Neuron (in vitro differentiated cells): ENCODE results near the gene TBC1D1.

ENCODE experiments used
- H2AFZ ChIP-seq: one replicate; pipeline ENCODE4 v1.6.1; 2013; ENCODE audit warnings: low read depth, mild to moderate bottlenecking, inconsistent platforms, low read length, moderate library complexity
- H3K27me3 ChIP-seq: one replicate; pipeline ENCODE4 v1.6.1; 2013; ENCODE audit warnings: low read length; ENCODE audit not compliant: insufficient read depth
- H3K36me3 ChIP-seq: one replicate; pipeline ENCODE4 v1.6.1; 2013; ENCODE audit warnings: low read length; ENCODE audit not compliant: insufficient read depth
- H3K4me1 ChIP-seq: one replicate; pipeline ENCODE4 v1.6.1; 2013; ENCODE audit warnings: low read length; ENCODE audit not compliant: insufficient read depth
- H3K4me3 ChIP-seq: 2 replicates; pipeline ENCODE4 v1.5.1; 2013; ENCODE audit warnings: mild to moderate bottlenecking, low read length, moderate library complexity
- H3K9me3 ChIP-seq: one replicate; pipeline ENCODE4 v1.6.1; 2013; ENCODE audit warnings: low read length

The TBC1D1 gene

GRCh38 chr4:38174801-38175200, 283.9 kb downstream of the TBC1D1 start:
- H3K9me3 ChIP-seq, result peaks cover 2% of the 10 kb centered on the region
- H3K27me3 ChIP-seq, result no peaks in the 10 kb centered on the region
- no peak overlapping the region for H3K4me3 ChIP-seq
- no peak overlapping the region for H2AFZ ChIP-seq
- H3K4me1 ChIP-seq, result no peaks in the 10 kb centered on the region
- H3K36me3 ChIP-seq, result no peaks in the 10 kb centered on the region

DNA sequence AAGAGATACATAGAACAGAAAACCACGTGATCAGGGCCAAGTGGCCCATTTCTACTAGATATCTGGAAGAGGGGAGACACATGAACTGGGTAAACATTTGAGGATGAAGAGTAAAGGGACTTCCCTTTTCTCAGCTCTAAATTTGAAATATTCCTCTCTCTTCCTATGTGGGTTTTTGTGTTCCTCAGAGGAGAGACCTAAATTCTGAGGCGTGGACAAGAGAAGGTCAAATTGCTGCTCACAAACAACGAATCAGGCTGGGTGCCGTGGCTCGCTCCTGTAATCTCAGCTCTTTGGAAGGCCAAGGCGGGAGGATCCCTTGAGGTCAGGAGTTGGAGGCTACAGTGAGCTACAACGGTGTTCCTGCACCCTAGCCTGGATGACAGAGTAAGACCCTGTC, 285.3 kb downstream of the TBC1D1 start:
- Histone ChIP-seq H3K27me3 (no peaks in the 10 kb centered on the region), H3K4me3 (no peak overlapping the region), H3K9me3 (peaks cover 2% of the 10 kb centered on the region), H3K4me1 (no peaks in the 10 kb centered on the region), H3K36me3 (no peaks in the 10 kb centered on the region), H2AFZ (no peak overlapping the region)

DNA sequence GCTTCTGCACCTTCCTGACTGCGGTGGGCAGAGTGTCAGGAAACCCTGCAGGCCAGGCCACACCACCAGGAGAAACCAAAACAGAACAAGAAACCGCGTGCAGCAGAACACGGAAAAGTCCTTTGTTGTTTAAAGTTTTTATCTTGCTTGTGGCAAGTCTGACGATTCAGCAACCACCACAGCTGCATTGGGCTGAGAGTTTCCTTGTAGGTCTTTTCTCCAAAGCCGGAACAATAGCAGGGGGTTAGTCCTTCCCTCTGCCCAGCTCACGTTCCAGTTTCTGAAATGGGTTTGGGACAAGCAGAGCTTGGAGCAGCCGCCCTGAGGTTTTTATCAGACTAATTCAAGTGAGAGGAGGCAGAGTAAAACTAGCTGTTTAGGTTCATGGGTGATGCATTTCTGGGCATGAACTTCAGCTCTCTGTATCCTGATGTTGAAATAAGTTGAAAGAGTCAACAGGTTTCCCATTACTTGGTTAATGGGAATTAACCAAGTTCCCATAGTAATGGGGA, 286.2 kb downstream of the TBC1D1 start:
- Histone ChIP-seq H3K4me1 (no peaks in the 10 kb centered on the region), H3K27me3 (no peaks in the 10 kb centered on the region), H3K36me3 (no peaks in the 10 kb centered on the region), H2AFZ (no peak overlapping the region), H3K9me3 (no peaks in the 10 kb centered on the region), H3K4me3 (no peak overlapping the region)

GRCh38 chr4:38177641-38178391, 286.9 kb downstream of the TBC1D1 start:
- H3K36me3 ChIP-seq, result no peaks in the 10 kb centered on the region

GRCh38 chr4:38178392-38178995, 287.6 kb downstream of the TBC1D1 start:
- no peak overlapping the region for H3K4me3 ChIP-seq
- no peaks in the 10 kb centered on the region for H3K4me1 ChIP-seq
- H3K9me3 ChIP-seq, result peaks cover 3% of the 10 kb centered on the region
- no peaks in the 10 kb centered on the region for H3K36me3 ChIP-seq
- no peak overlapping the region for H2AFZ ChIP-seq
- no peaks in the 10 kb centered on the region for H3K27me3 ChIP-seq

More at GRCh38 chr4:38177641-38178391, 286.9 kb downstream of the TBC1D1 start:
- Histone ChIP-seq H3K4me1 (no peaks in the 10 kb centered on the region), H3K9me3 (peaks cover 1% of the 10 kb centered on the region), H3K27me3 (no peaks in the 10 kb centered on the region), H2AFZ (no peak overlapping the region), H3K4me3 (no peak overlapping the region)

DNA sequence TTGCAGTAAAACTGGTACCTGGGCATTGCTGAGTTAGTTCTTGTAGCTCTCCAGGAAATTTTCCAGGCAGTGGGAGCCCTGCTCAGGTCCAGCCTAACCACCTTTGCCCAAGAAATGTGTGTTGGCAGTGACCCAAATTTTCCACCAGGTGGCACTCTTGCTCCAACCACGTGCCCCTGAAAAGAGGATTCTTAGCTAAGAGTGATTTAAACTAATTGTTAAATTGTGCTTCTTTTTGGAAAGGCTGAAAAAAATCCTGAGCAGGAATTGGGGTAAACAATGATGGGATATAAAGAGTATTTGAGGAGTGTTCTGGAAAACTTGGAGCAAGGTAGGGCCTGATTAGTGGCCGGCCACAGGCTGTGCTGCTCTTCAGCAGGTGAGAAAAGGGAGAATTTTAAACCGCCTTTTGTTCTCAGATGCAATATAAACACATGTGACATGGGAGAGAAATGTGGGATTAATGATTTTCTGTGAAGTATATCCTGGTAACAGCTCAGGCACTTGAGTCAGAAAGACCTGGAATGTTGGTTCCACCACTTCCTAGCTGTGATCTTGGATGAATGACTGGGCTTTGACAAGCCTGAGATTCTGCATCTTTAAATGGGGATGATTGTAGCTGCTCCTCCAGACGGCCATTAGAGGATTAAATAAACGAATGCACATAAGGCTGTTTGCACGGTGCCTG, 288.9 kb downstream of the TBC1D1 start:
- peaks cover 3% of the 10 kb centered on the region for H3K9me3 ChIP-seq
- H3K36me3 ChIP-seq, result no peaks in the 10 kb centered on the region
- H3K4me1 ChIP-seq, result no peaks in the 10 kb centered on the region
- H3K4me3 ChIP-seq, result no peak overlapping the region
- H2AFZ ChIP-seq, result no peak overlapping the region
- no peaks in the 10 kb centered on the region for H3K27me3 ChIP-seq

GRCh38 chr4:38180456-38180855, 289.6 kb downstream of the TBC1D1 start:
- no peaks in the 10 kb centered on the region for H3K27me3 ChIP-seq
- H3K36me3 ChIP-seq, result no peaks in the 10 kb centered on the region
- no peak overlapping the region for H3K4me3 ChIP-seq
- no peak overlapping the region for H2AFZ ChIP-seq
- no peaks in the 10 kb centered on the region for H3K4me1 ChIP-seq
- peaks cover 3% of the 10 kb centered on the region for H3K9me3 ChIP-seq

GRCh38 chr4:38181286-38181685, 290.4 kb downstream of the TBC1D1 start:
- H3K27me3 ChIP-seq, result no peaks in the 10 kb centered on the region
- H2AFZ ChIP-seq, result no peak overlapping the region
- H3K36me3 ChIP-seq, result no peaks in the 10 kb centered on the region
- H3K9me3 ChIP-seq, result peaks cover 3% of the 10 kb centered on the region
- no peak overlapping the region for H3K4me3 ChIP-seq
- H3K4me1 ChIP-seq, result no peaks in the 10 kb centered on the region

DNA sequence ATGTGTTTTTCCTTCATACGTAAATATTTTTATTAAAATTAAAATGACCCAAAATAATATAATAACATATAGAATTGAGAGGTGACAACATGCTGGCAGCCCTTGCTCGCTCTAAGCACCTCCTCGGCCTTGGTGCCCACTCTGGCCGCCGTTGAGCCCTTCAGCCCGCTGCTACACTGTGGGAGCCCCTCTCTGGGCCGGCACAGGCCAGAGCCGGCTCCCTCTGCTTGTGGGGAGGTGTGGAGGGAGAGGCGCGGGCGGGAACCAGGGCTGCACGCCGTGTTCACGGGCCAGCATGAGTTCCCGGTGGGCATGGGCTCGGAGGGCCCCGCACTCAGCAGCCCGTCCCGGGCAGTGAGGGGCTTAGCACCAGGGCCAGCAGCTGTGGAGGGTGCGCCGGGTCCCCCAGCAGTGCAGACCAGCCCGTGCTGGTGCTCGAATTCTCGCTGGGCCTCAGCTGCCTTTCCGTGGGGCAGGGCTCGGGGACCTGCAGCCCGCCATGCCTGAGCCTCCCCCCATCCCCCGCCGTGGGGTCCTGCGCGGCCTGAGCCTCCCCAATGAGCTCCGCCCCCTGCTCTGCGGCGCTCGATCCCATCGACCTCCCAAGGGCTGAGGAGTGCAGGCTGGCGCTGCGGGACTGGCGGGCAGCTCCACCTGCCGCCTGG, 291.6 kb downstream of the TBC1D1 start:
- H3K36me3 ChIP-seq, result no peaks in the 10 kb centered on the region
- H3K9me3 ChIP-seq, result peaks cover 3% of the 10 kb centered on the region
- no peak overlapping the region for H3K4me3 ChIP-seq
- no peaks in the 10 kb centered on the region for H3K27me3 ChIP-seq
- H2AFZ ChIP-seq, result no peak overlapping the region
- H3K4me1 ChIP-seq, result no peaks in the 10 kb centered on the region

DNA sequence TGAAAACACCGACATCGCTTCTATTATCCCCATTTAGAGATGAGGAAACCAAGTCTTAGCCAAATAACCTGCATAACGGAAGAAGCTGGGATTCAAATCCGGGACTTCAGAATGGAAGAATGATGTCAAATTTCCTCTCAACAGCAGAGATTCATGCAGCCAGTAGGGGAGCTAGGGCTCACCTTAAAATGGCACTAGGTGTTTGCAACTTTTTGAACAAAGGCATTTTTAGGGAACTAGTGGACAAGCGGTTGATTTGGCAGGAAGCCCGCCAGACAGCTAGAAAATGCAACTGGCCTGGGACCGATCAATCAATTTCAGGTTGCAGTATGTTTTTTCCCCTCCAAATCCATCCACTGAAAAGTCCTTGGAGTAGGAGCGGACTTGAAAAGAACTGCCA, 293.5 kb downstream of the TBC1D1 start:
- Histone ChIP-seq H3K9me3 (peaks cover 3% of the 10 kb centered on the region), H2AFZ (no peak overlapping the region)

DNA sequence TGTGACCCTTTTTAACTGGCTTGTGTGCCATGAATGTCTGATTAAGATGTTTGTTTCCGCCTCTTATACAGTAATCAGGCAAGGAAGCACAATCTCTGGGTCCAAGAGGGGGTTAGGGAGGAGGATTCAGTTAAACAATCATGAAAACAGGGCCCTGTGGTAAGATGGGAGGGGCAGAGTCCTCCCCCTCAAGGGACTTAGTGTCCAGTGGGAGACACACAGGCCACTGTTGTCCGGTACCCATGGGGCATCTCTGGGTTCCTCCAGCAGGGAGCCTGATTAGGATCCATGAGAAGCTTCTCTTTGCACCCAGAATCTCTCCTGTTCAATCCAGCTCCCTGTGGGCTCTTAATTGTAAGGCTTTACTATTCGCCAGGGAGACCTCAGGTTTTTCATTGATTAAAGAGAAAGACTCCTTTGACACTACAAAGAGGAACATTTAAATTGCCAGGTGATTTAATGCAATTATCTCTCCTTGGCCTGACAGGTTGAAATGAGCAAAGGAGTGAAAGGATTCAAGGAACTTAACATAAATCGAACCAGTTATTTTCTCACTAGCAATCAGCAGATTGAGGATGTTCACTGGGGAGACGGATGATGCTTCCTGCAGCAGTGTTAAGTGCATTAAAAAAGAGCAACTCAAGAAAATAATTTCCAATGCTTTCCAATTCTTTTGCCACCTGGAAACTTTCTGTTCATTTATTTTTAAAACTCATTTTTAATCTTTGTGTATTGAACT, 294.7 kb downstream of the TBC1D1 start:
- peaks cover 3% of the 10 kb centered on the region for H3K9me3 ChIP-seq
- H3K4me1 ChIP-seq, result no peaks in the 10 kb centered on the region
- H3K27me3 ChIP-seq, result no peaks in the 10 kb centered on the region
- no peak overlapping the region for H2AFZ ChIP-seq
- H3K4me3 ChIP-seq, result no peak overlapping the region
- no peaks in the 10 kb centered on the region for H3K36me3 ChIP-seq

More for the DNA sequence above, 293.5 kb downstream of the TBC1D1 start:
- Histone ChIP-seq H3K4me3 (no peak overlapping the region), H3K36me3 (no peaks in the 10 kb centered on the region), H3K27me3 (no peaks in the 10 kb centered on the region), H3K4me1 (no peaks in the 10 kb centered on the region)

- Histone ChIP-seq H3K36me3 (no peaks in the 10 kb centered on the region), H3K4me3 (no peak overlapping the region), H3K27me3 (peaks cover 10% of the 10 kb centered on the region), H2AFZ (no peak overlapping the region), H3K4me1 (no peaks in the 10 kb centered on the region), H3K9me3 (peaks cover 2% of the 10 kb centered on the region)
These were observed 297.3 kb downstream of the TBC1D1 start for GRCh38 chr4:38188136-38188535.
